ENCODE results near the gene PRKAG1. TPM values are rescaled to one million over a fixed set of nuclear protein-coding genes. Genes with fewer than 3 reads are reported as not detected.
A peak's percentile ranks its signal among the peaks of the same experiment; 100 is the strongest.

The PRKAG1 gene
- total RNA-seq, 4 donors from 2014 or later = 55.9 to 79.9 (median 64.2) TPM

DNA sequence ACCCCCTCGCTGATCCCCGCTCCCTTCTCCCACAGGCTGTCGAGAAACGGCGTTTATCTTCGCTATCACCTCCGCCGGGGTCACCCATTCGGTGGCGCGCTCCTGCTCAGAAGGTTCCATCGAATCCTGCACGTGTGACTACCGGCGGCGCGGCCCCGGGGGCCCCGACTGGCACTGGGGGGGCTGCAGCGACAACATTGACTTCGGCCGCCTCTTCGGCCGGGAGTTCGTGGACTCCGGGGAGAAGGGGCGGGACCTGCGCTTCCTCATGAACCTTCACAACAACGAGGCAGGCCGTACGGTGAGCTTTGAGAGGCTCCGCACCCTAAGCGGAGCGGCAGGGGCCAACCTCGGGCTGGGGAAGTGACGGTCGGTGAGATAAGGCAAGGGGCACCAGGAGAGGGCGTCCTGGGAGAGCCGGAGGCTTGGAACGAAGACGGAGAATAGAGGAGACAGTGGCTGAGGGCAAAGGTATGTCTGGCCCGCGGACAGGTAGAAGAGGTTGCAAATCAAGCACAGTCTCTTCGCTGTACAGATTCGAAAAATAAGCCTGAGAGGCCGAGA lies 38.1 kb downstream of the PRKAG1 start:
- Histone ChIP-seq H3K36me3 (no peaks in the 10 kb centered on the region), H3K27ac (no peak overlapping the region), H3K4me3 (peak overlapping the region in 1 of 2 donors; percentile 42), H3K9me3 (no peaks in the 10 kb centered on the region), H3K4me1 (peaks cover 0 to 44% (median 38%) of the 10 kb centered on the region in 3 donors), H3K27me3 (peaks cover 93% of the 10 kb centered on the region)
- TF ChIP-seq EP300 (IDR thresholded peaks at IDR 0.05) (no peak), POLR2AphosphoS5 (IDR thresholded peaks at IDR 0.05) (no peak), POLR2A (IDR thresholded peaks at IDR 0.05) (no peak)
- TF ChIP-seq, protein P1, sequence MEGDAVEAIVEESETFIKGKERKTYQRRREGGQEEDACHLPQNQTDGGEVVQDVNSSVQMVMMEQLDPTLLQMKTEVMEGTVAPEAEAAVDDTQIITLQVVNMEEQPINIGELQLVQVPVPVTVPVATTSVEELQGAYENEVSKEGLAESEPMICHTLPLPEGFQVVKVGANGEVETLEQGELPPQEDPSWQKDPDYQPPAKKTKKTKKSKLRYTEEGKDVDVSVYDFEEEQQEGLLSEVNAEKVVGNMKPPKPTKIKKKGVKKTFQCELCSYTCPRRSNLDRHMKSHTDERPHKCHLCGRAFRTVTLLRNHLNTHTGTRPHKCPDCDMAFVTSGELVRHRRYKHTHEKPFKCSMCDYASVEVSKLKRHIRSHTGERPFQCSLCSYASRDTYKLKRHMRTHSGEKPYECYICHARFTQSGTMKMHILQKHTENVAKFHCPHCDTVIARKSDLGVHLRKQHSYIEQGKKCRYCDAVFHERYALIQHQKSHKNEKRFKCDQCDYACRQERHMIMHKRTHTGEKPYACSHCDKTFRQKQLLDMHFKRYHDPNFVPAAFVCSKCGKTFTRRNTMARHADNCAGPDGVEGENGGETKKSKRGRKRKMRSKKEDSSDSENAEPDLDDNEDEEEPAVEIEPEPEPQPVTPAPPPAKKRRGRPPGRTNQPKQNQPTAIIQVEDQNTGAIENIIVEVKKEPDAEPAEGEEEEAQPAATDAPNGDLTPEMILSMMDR (IDR thresholded peaks at IDR 0.05) = no peak
- ATAC-seq = no peak
- 1 to 4% methylated on average over 7 to 12 of the region's 46 CpGs for WGBS, 2 donors (ENCODE audit: low coverage in 1 of 2)

DNA sequence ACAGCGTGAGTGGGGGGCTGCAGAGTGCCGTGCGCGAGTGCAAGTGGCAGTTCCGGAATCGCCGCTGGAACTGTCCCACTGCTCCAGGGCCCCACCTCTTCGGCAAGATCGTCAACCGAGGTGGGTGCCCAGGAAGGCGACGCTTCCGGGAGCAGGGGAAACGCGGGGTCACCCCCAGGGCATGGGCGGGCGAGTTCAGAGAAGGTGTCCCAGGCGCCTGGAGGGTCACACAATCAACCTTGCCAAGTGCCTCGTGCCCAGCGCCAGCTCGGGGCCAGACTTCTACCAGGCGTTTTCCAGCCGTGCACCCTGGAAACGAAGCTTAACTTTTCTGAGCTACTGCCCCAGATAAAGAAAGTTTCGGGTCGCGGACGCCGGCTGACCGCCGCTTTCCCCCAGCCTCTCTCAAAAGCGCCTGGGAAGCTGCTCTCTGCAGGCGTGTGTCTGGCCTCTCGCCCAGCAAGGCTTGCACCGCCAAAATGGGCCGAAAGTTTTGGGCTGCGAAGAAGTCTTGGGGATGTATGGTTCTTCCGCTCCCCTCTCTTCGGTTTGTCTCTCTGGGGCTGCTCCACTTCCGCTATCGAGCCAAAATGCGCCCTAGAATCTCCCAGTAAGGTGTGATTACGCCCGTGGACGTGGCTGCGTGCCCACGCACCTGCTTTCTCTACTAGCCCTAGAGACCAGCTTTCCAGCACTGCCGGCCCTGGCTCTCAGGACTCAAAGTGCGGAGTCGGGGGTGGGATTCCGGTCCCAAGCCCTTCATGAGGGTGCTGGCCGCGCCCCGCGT lies 38.8 kb downstream of the PRKAG1 start:
- no peak for ATAC-seq
- H3K4me3 ChIP-seq = peak overlapping the region in 1 of 2 donors; percentile 42
- 0% methylated on average over 1 to 7 of the region's 55 CpGs for WGBS, 2 donors (ENCODE audit: low coverage in 1 of 2)
- no peaks in the 10 kb centered on the region for H3K36me3 ChIP-seq
- TF ChIP-seq POLR2AphosphoS5 (IDR thresholded peaks at IDR 0.05) = no peak
- TF ChIP-seq EP300 (IDR thresholded peaks at IDR 0.05) = no peak
- no peak for TF ChIP-seq POLR2A (IDR thresholded peaks at IDR 0.05)
- TF ChIP-seq, protein P1 (IDR thresholded peaks at IDR 0.05) = no peak
- H3K27ac ChIP-seq = no peak overlapping the region
- peaks cover 0 to 44% (median 38%) of the 10 kb centered on the region in 3 donors for H3K4me1 ChIP-seq
- H3K27me3 ChIP-seq = peaks cover 96% of the 10 kb centered on the region
- no peaks in the 10 kb centered on the region for H3K9me3 ChIP-seq

DNA sequence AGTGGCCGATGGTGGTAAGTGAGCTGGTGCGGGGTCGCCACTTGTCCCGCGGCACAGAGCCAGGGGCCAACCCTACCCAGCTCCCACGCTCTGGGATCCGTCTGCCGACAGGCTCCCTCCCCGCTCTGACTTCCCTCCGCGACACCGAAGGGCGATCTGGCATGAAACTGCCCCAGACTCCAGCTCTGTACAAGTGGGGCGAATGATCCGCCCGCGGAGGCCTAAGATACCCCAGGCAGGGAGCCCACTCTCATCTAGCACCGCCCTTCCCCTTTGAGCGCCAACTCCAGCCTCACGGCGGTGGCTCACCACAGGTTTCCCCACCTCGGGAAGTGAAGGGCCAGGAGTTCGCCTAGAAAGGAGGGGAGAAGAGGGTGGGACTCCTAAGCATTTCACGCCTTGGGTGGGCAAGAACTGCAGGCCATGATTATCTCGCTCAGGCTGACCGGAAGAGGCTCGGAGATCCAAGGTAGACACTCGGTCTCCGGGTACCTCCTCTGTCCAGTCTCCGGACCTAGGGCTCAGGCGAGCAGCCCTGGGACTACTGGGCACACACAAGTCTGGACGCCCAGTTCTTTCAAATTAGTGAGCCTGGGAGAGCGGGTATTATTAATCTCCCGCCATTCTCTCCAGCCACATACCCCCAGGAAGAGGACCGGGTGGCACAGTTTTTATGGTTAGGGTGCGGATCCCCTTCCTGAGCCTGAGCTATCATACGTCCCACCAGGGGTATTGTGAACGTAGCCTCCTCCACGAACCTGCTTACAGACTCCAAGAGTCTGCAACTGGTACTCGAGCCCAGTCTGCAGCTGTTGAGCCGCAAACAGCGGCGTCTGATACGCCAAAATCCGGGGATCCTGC lies 39.6 kb downstream of the PRKAG1 start:
- H3K27ac ChIP-seq = no peak overlapping the region
- H3K4me1 ChIP-seq = peaks cover 0 to 44% (median 38%) of the 10 kb centered on the region in 3 donors
- no peak for TF ChIP-seq EP300 (IDR thresholded peaks at IDR 0.05)
- no peak for TF ChIP-seq POLR2A (IDR thresholded peaks at IDR 0.05)
- TF ChIP-seq POLR2AphosphoS5 (IDR thresholded peaks at IDR 0.05) = no peak
- ATAC-seq = no peak
- H3K27me3 ChIP-seq = peaks cover 98% of the 10 kb centered on the region
- H3K4me3 ChIP-seq = peak overlapping the region in 1 of 2 donors; percentile 42
- WGBS, 2 donors (ENCODE audit: low coverage in 1 of 2) = 0 to 7% methylated on average over 2 to 9 of the region's 45 CpGs
- no peaks in the 10 kb centered on the region for H3K36me3 ChIP-seq
- no peaks in the 10 kb centered on the region for H3K9me3 ChIP-seq

DNA sequence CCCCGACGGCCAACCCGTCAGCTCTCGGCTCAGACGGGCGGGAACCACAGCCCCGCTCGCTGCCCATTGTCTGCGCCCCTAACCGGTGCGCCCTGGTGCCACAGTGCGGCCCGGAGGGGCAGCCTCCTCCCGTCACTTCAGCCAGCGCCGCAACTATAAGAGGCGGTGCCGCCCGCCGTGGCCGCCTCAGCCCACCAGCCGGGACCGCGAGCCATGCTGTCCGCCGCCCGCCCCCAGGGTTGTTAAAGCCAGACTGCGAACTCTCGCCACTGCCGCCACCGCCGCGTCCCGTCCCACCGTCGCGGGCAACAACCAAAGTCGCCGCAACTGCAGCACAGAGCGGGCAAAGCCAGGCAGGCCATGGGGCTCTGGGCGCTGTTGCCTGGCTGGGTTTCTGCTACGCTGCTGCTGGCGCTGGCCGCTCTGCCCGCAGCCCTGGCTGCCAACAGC lies 40.3 kb downstream of the PRKAG1 start, which contains the start of gene WNT1:
WNT1 (plus strand) TSS at position 32 of the 450 bp plus-strand sequence; CDS start at position 361, 329 bp downstream.
- Histone ChIP-seq H3K27me3 (peaks cover 98% of the 10 kb centered on the region), H3K36me3 (no peaks in the 10 kb centered on the region), H3K4me1 (peaks cover 0 to 50% (median 38%) of the 10 kb centered on the region in 3 donors), H3K4me3 (peak within 1 kb of the TSS in 1 of 2 donors; percentile 42), H3K9me3 (no peaks in the 10 kb centered on the region), H3K27ac (no peak within 1 kb of the TSS)
- ATAC-seq = no peak
- WGBS, 2 donors (ENCODE audit: low coverage in 1 of 2) = no CpG with 5 or more reads among the region's 45 CpGs
- no peak for TF ChIP-seq EP300 (IDR thresholded peaks at IDR 0.05)
- TF ChIP-seq, protein P1 (IDR thresholded peaks at IDR 0.05) = peak in 1 of 4 experiments; percentile 35
- TF ChIP-seq POLR2A (IDR thresholded peaks at IDR 0.05) = no peak

Measured in gastroesophageal sphincter (tissue), 4 donors.